Esophagus muscularis mucosa (tissue), 3 donors: ENCODE measurements around the gene KIAA0040.

Experiments
- POLR2A ChIP-seq: fragments of 450-650 bp; IDR thresholded peaks from one replicate; pipeline ENCODE4 v1.6.1; 2017; ENCODE audit warnings: antibody characterized with exemption, moderate library complexity, mild to moderate bottlenecking, low read depth
- TF ChIP-seq, protein P1 (sequence below), 3 experiments: fragments of 200-600 bp in 2 of 3; fragments of 450-650 bp in 1 of 3; sonication (generic) in 2 of 3; IDR thresholded peaks; one replicate each; pipeline ENCODE4 v1.5.1; 2017 to 2019; ENCODE audit warnings: antibody characterized with exemption in 3 of 3, mild to moderate bottlenecking in 2 of 3, moderate library complexity in 1 of 3

DNA sequence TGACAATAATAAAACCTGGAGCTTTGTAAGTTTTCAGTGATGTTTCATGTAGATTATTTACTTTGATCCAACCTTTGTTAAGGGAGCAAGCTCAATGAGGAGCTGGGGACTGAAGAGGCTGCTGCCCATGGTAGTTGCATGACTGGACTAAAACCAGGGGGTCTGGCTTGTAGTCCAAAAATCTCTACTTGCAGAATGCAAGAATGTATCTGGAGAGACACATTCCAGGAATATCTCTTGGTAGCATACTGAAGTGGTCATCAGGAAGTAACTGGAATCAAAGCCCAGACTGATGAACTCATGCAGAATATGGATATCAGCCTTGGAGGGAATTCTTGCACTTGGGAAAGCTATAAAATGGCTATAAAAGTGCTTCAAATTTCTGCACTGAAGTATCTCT, 5.8 kb upstream of the KIAA0040 start:
- TF ChIP-seq POLR2A: no peak
- TF ChIP-seq, protein P1, sequence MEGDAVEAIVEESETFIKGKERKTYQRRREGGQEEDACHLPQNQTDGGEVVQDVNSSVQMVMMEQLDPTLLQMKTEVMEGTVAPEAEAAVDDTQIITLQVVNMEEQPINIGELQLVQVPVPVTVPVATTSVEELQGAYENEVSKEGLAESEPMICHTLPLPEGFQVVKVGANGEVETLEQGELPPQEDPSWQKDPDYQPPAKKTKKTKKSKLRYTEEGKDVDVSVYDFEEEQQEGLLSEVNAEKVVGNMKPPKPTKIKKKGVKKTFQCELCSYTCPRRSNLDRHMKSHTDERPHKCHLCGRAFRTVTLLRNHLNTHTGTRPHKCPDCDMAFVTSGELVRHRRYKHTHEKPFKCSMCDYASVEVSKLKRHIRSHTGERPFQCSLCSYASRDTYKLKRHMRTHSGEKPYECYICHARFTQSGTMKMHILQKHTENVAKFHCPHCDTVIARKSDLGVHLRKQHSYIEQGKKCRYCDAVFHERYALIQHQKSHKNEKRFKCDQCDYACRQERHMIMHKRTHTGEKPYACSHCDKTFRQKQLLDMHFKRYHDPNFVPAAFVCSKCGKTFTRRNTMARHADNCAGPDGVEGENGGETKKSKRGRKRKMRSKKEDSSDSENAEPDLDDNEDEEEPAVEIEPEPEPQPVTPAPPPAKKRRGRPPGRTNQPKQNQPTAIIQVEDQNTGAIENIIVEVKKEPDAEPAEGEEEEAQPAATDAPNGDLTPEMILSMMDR (IDR thresholded peaks at IDR 0.05): no peak
